Neural progenitor cell (in vitro differentiated cells): ENCODE data around the gene CPM. TPM values are rescaled to one million over a fixed set of nuclear protein-coding genes. Genes with fewer than 3 reads are reported as not detected.

Experiments
- DNase-seq: peaks from one replicate; pipeline ENCODE4 v3.0.0-alpha.2; 2016; ENCODE audit warnings: low spot score
- H2AFZ ChIP-seq: fragments of 200-600 bp; sonication (generic); replicated peaks from 2 replicates; pipeline ENCODE4 v1.6.1; 2016; ENCODE audit warnings: antibody characterized with exemption
- H3F3A ChIP-seq: fragments of 200-600 bp; sonication (generic); 2 replicates; pipeline ENCODE4 v1.6.1; 2016; ENCODE audit warnings: antibody characterized with exemption, low read depth
- H3K27ac ChIP-seq: fragments of 200-600 bp; sonication (generic); 2 replicates; pipeline ENCODE4 v1.5.1; 2016; ENCODE audit warnings: mild to moderate bottlenecking
- H3K27me3 ChIP-seq: fragments of 200-600 bp; sonication (generic); 2 replicates; pipeline ENCODE4 v1.6.1; 2016; ENCODE audit warnings: mild to moderate bottlenecking, moderate library complexity
- H3K36me3 ChIP-seq: fragments of 200-600 bp; sonication (generic); 2 replicates; pipeline ENCODE4 v1.5.1; 2016
- H3K4me1 ChIP-seq: fragments of 200-600 bp; sonication (generic); 2 replicates; pipeline ENCODE4 v1.6.1; 2016; ENCODE audit warnings: mixed run types
- H3K4me2 ChIP-seq: fragments of 200-600 bp; sonication (generic); 2 replicates; pipeline ENCODE4 v1.6.1; 2016
- H3K4me3 ChIP-seq: fragments of 200-600 bp; sonication (generic); 2 replicates; pipeline ENCODE4 v1.5.1; 2016
- H3K79me2 ChIP-seq: fragments of 200-600 bp; sonication (generic); 2 replicates; pipeline ENCODE4 v1.6.1; 2016; ENCODE audit warnings: low read depth
- H3K9ac ChIP-seq: fragments of 200-600 bp; sonication (generic); 2 replicates; pipeline ENCODE4 v1.6.1; 2016
- H3K9me3 ChIP-seq: fragments of 200-600 bp; sonication (generic); 2 replicates; pipeline ENCODE4 v1.5.1; 2016; ENCODE audit warnings: low read depth
- H4K20me1 ChIP-seq: fragments of 200-600 bp; sonication (generic); 2 replicates; pipeline ENCODE4 v1.6.1; 2016; ENCODE audit warnings: low read depth
- H3K27ac Mint-ChIP-seq: 3 replicates; pipeline ENCODE4 v1.8.0; 2021; ENCODE audit warnings: mixed read lengths
- H3K27me3 Mint-ChIP-seq: 2 replicates; pipeline ENCODE4 v1.8.0; 2022; ENCODE audit warnings: low read depth, mild to moderate bottlenecking, inconsistent platforms, moderate library complexity, mixed read lengths; ENCODE audit not compliant: insufficient read depth
- H3K36me3 Mint-ChIP-seq: 3 replicates; pipeline ENCODE4 v1.8.0; 2021; ENCODE audit warnings: mixed read lengths
- H3K4me1 Mint-ChIP-seq: 3 replicates; pipeline ENCODE4 v1.8.0; 2021; ENCODE audit warnings: mixed read lengths
- H3K4me3 Mint-ChIP-seq: 3 replicates; pipeline ENCODE4 v1.8.0; 2021; ENCODE audit warnings: mild to moderate bottlenecking, moderate library complexity, mixed read lengths
- H3K9me3 Mint-ChIP-seq: 3 replicates; pipeline ENCODE4 v1.8.0; 2020; ENCODE audit warnings: mixed read lengths
- EZH2 ChIP-seq: fragments of 200-600 bp; sonication (generic); IDR thresholded peaks from 2 replicates; pipeline ENCODE4 v1.6.1; 2017; ENCODE audit warnings: antibody characterized with exemption, mild to moderate bottlenecking, moderate library complexity
- EZH2phosphoT487 ChIP-seq: fragments of 200-600 bp; sonication (generic); IDR thresholded peaks from 2 replicates; pipeline ENCODE4 v1.6.1; 2017; ENCODE audit warnings: antibody characterized with exemption
- total RNA-seq: library from RNA; depleted of rRNA; stranded (reverse); fragments of >200 nt; gene quantifications from 2 replicates; pipeline ENCODE4 v1.2.3, GENCODE V29; 2015; ENCODE audit warnings: low replicate concordance
- TF ChIP-seq, protein P1 (sequence below): fragments of 200-600 bp; sonication (generic); IDR thresholded peaks from 2 replicates; pipeline ENCODE4 v1.5.1; 2017; ENCODE audit warnings: antibody characterized with exemption, mild to moderate bottlenecking

Gene CPM
- total RNA-seq, 1 donor from 2014 or later = 0.02 TPM

DNA sequence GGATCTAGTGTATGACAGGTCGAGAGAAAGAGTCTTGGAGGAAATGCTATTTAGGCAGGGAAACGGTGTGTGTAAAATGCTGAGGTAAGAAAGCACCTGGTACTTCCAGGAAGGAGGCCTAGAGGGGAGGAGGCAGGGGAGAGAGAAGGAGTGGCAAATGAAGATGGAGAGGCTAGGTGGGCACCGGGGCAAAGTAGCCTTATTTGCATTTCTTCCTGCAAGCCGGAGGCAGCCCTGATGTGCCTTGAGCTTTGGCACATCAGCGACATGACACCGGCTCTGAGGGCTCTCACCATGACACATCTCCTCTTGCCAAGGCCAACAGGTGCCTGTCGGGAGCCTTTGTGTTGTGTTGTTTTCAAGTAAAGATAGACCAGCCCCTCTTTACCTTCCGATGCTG lies 61.6 kb downstream of the CPM start:
- H3K79me2 ChIP-seq = no peaks in the 10 kb centered on the region
- Mint-ChIP-seq H3K27ac (no peak overlapping the region), H3K4me3 (no peak overlapping the region), H3K4me1 (peaks cover 3% of the 10 kb centered on the region), H3K36me3 (no peaks in the 10 kb centered on the region), H3K9me3 (peaks cover 2% of the 10 kb centered on the region), H3K27me3 (peaks cover 3% of the 10 kb centered on the region)
- no peaks in the 10 kb centered on the region for H4K20me1 ChIP-seq
- no peak overlapping the region for H3K9ac ChIP-seq
- no peaks in the 10 kb centered on the region for H3F3A ChIP-seq
- no peak for DNase-seq
- H3K9me3 ChIP-seq = no peaks in the 10 kb centered on the region
- no peaks in the 10 kb centered on the region for H3K36me3 ChIP-seq
- TF ChIP-seq EZH2 = no peak
- no peak for TF ChIP-seq EZH2phosphoT487
- TF ChIP-seq, protein P1, sequence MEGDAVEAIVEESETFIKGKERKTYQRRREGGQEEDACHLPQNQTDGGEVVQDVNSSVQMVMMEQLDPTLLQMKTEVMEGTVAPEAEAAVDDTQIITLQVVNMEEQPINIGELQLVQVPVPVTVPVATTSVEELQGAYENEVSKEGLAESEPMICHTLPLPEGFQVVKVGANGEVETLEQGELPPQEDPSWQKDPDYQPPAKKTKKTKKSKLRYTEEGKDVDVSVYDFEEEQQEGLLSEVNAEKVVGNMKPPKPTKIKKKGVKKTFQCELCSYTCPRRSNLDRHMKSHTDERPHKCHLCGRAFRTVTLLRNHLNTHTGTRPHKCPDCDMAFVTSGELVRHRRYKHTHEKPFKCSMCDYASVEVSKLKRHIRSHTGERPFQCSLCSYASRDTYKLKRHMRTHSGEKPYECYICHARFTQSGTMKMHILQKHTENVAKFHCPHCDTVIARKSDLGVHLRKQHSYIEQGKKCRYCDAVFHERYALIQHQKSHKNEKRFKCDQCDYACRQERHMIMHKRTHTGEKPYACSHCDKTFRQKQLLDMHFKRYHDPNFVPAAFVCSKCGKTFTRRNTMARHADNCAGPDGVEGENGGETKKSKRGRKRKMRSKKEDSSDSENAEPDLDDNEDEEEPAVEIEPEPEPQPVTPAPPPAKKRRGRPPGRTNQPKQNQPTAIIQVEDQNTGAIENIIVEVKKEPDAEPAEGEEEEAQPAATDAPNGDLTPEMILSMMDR = no peak
- no peaks in the 10 kb centered on the region for H3K27me3 ChIP-seq
- no peak overlapping the region for H3K4me3 ChIP-seq
- no peak overlapping the region for H2AFZ ChIP-seq
- H3K4me2 ChIP-seq = no peak overlapping the region
- H3K4me1 ChIP-seq = no peaks in the 10 kb centered on the region
- no peak overlapping the region for H3K27ac ChIP-seq

DNA sequence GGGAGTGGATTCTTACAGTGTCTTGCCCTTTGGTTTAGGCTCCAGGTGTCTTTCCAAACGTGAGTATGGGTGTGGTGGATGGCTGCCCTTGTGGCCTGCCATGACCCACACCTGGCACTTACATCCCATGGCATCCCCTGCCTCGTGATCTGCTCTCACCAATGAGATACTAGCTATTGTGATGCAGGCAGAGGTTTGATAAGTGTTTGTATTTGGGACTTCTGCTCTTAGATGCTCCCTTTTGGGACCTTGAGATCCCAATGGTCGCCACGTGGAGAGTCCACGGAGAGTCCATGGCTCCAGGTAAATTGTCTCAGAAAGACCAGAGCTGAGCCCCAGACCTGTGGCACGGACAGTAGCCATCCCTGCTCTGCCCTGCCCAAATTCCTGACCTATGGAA lies 62.5 kb downstream of the CPM start:
- peaks cover 2% of the 10 kb centered on the region for H3K9me3 Mint-ChIP-seq
- Histone ChIP-seq H3K79me2 (no peaks in the 10 kb centered on the region), H3K4me3 (no peak overlapping the region), H3K4me2 (no peak overlapping the region), H3K9me3 (no peaks in the 10 kb centered on the region), H3K9ac (no peak overlapping the region), H4K20me1 (no peaks in the 10 kb centered on the region), H3F3A (no peaks in the 10 kb centered on the region), H3K36me3 (no peaks in the 10 kb centered on the region), H3K4me1 (no peaks in the 10 kb centered on the region), H3K27ac (no peak overlapping the region), H3K27me3 (no peaks in the 10 kb centered on the region), H2AFZ (no peak overlapping the region)
- no peak overlapping the region for H3K27ac Mint-ChIP-seq
- no peak for DNase-seq
- TF ChIP-seq EZH2phosphoT487 = no peak
- TF ChIP-seq EZH2 = no peak
- TF ChIP-seq, protein P1 = no peak
- no peak overlapping the region for H3K4me3 Mint-ChIP-seq
- H3K27me3 Mint-ChIP-seq = peaks cover 3% of the 10 kb centered on the region
- H3K36me3 Mint-ChIP-seq = no peaks in the 10 kb centered on the region
- no peaks in the 10 kb centered on the region for H3K4me1 Mint-ChIP-seq

DNA sequence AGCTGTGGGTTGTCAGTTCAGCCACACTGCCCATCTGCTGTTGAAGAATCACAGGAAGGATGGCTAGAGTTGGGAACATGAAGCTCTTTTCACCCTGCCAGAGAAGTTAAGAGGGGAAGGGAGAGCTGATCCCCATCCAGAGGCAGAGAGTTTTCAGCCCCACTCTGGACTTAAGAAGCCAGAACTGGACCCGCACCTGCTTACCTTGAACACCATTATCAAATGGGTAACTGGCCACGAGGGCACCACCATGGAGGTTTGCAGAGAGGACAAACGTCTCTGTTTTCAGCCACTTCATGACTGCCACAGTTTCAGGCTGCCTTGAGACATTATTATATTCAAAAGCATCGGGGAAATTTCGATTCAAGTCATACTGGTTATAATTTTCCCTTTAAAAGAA lies 63.0 kb downstream of the CPM start:
- H2AFZ ChIP-seq = no peak overlapping the region
- no peaks in the 10 kb centered on the region for H4K20me1 ChIP-seq
- no peaks in the 10 kb centered on the region for H3K36me3 ChIP-seq
- H3K4me3 ChIP-seq = no peak overlapping the region
- no peak overlapping the region for H3K9ac ChIP-seq
- DNase-seq = no peak
- peaks cover 2% of the 10 kb centered on the region for H3K9me3 Mint-ChIP-seq
- no peaks in the 10 kb centered on the region for H3K79me2 ChIP-seq
- no peaks in the 10 kb centered on the region for H3F3A ChIP-seq
- no peak overlapping the region for H3K4me3 Mint-ChIP-seq
- H3K4me2 ChIP-seq = no peak overlapping the region
- H3K9me3 ChIP-seq = no peaks in the 10 kb centered on the region
- H3K27ac Mint-ChIP-seq = no peak overlapping the region
- no peak overlapping the region for H3K27ac ChIP-seq
- peaks cover 3% of the 10 kb centered on the region for H3K27me3 Mint-ChIP-seq
- H3K27me3 ChIP-seq = no peaks in the 10 kb centered on the region
- TF ChIP-seq EZH2 (no peak), EZH2phosphoT487 (no peak)
- TF ChIP-seq, protein P1 = no peak
- H3K4me1 ChIP-seq = no peaks in the 10 kb centered on the region
- no peaks in the 10 kb centered on the region for H3K4me1 Mint-ChIP-seq
- H3K36me3 Mint-ChIP-seq = no peaks in the 10 kb centered on the region
